GM10248 (cell line): ENCODE results near the gene ANHX.

ENCODE experiments used
- CTCF ChIA-PET: fragments of 300-600 bp; sonication (Branson Sonifier 250); formaldehyde crosslinking; extraction: SDS; loops from one replicate; lab custom pipeline; 2021; ENCODE audit warnings: antibody characterized with exemption; lab: Yijun Ruan, JAX
- POLR2A ChIA-PET: fragments of 350-650 bp; sonication (Branson Sonifier 250); formaldehyde crosslinking; extraction: SDS; loops from one replicate; lab custom pipeline; 2020; ENCODE audit warnings: antibody characterized with exemption; lab: Yijun Ruan, JAX
- DNase-seq: peaks from one replicate; pipeline ENCODE4 v3.0.0; 2012; ENCODE audit errors: extremely low spot score
- CTCF ChIP-seq: IDR thresholded peaks from 2 replicates; pipeline ENCODE4 v1.5.1; 2012; ENCODE audit warnings: mild to moderate bottlenecking, low read depth; ENCODE audit errors: extremely low read depth, missing control alignments, control extremely low read depth

ANHX gene

GRCh38 chr12:133226690-133227089 is 9.0 kb downstream of the ANHX start:
- ChIA-PET CTCF (no interaction called here), POLR2A (no interaction called here)
- DNase-seq: no peak
- TF ChIP-seq CTCF: no peak

- ChIA-PET CTCF (no interaction called here), POLR2A (no interaction called here)
- DNase-seq: peak; percentile 3
- no peak for TF ChIP-seq CTCF
Measured at GRCh38 chr12:133225527-133225926, 10.2 kb downstream of the ANHX start.

GRCh38 chr12:133222211-133222610 is 13.5 kb downstream of the ANHX start:
- TF ChIP-seq CTCF: no peak
- peak; percentile 3 for DNase-seq
- ChIA-PET CTCF (no interaction called here), POLR2A (no interaction called here)

GRCh38 chr12:133221241-133221640 is 14.4 kb downstream of the ANHX start:
- CTCF ChIA-PET: no interaction called here
- POLR2A ChIA-PET: no interaction called here
- DNase-seq: peak; percentile 8
- no peak for TF ChIP-seq CTCF

GRCh38 chr12:133220521-133220920 is 15.2 kb downstream of the ANHX start:
- DNase-seq: no peak
- CTCF ChIA-PET: no interaction called here
- TF ChIP-seq CTCF: no peak
- POLR2A ChIA-PET: no interaction called here

GRCh38 chr12:133217219-133217618 is 18.5 kb downstream of the ANHX start:
- no peak for DNase-seq
- CTCF ChIA-PET: no interaction called here
- POLR2A ChIA-PET: no interaction called here
- TF ChIP-seq CTCF: no peak

GRCh38 chr12:133215724-133216123 is 20.0 kb downstream of the ANHX start:
- no peak for DNase-seq
- CTCF ChIA-PET: no interaction called here

More at GRCh38 chr12:133215724-133216123, 20.0 kb downstream of the ANHX start:
- POLR2A ChIA-PET: no interaction called here
- no peak for TF ChIP-seq CTCF
